Right lobe of liver (tissue), 6 donors: ENCODE data around the gene PPP1R1B. TPM values are rescaled to one million over a fixed set of nuclear protein-coding genes. Genes with fewer than 3 reads are reported as not detected.

Experiments
- ATAC-seq, 4 donors: fragments of 200-7000 bp; cut with Tn5 transposase; one replicate each; pipeline ENCODE4 v1.9.1; 2020; ENCODE audit warnings: mild to moderate bottlenecking in 4 of 4, moderate library complexity in 4 of 4
- DNase-seq, 3 donors: peaks; one replicate each; pipeline ENCODE4 v3.0.0-alpha.2; 2020
- H3K27ac ChIP-seq, 3 donors: fragments of 200-600 bp; one replicate each; pipeline ENCODE4 v1.8.0; 2022
- H3K27me3 ChIP-seq, 2 donors: fragments of 200-600 bp; one replicate each; pipeline ENCODE4 v1.8.0; 2022
- H3K36me3 ChIP-seq, 4 donors: fragments of 200-600 bp; sonication (generic) in 1 of 4; one replicate each; pipeline versions ENCODE4 v1.5.1 to v1.8.0; 2017 to 2022; ENCODE audit warnings: control low read depth in 1 of 4
- H3K4me1 ChIP-seq, 4 donors: fragments of 200-600 bp; sonication (generic) in 1 of 4; one replicate each; pipeline versions ENCODE4 v1.5.1 to v1.8.0; 2017 to 2022; ENCODE audit warnings: control low read depth in 1 of 4
- H3K4me3 ChIP-seq, 3 donors: fragments of 200-600 bp; one replicate each; pipeline ENCODE4 v1.8.0; 2022
- H3K9me3 ChIP-seq, 4 donors: fragments of 200-600 bp; sonication (generic) in 1 of 4; one replicate each; pipeline versions ENCODE4 v1.5.1 to v1.8.0; 2017 to 2022; ENCODE audit warnings: control low read depth in 1 of 4
- CTCF ChIP-seq, 4 donors: fragments of 200-600 bp in 3 of 4; fragments of 450-650 bp in 1 of 4; IDR thresholded peaks; one replicate each; pipeline versions ENCODE4 v1.5.1 to v1.8.0; 2016 to 2022; ENCODE audit warnings: antibody characterized with exemption in 4 of 4, mild to moderate bottlenecking in 2 of 4
- POLR2A ChIP-seq: fragments of 450-650 bp; IDR thresholded peaks from one replicate; pipeline ENCODE4 v1.6.1; 2017; ENCODE audit warnings: antibody characterized with exemption, mild to moderate bottlenecking
- WGBS: methylation state at CpG from one replicate; pipeline ENCODE4 v1.1.6; 2018; ENCODE audit warnings: low coverage, low lambda C conversion rate; ENCODE audit not compliant: insufficient coverage; ENCODE audit errors: missing lambda C conversion rate; 5-methylcytosine and 5-hydroxymethylcytosine counted together
- intact Hi-C, 2 donors: fragments of 100-400 bp; cut with DNase I; formaldehyde crosslinking; loops; one replicate each; pipeline versions ENCODE4 v1.11.2 to v1.14.1; 2022
- total RNA-seq, 6 experiments: library from RNA; depleted of rRNA in 2 of 6; stranded (reverse); fragments of >200 nt in 2 of 6; fragmentation: NEBNext Ultra II Directional in 3 of 6; extraction: Animal tissue kit (Norgen Biotek cat#: 25700) in 3 of 6; gene quantifications; one replicate each; pipeline versions ENCODE4 v1.1.0 to v1.2.4, GENCODE V29; 2016 to 2023
- donor health status: DM: no; HTN: yes; CAD: no.
- donor health status: DM: no; HTN: no; CAD: no.
- donor health status: DM: no; HTN: no; CAD: no.
- donor health status: DM: no; HTN: yes; CAD: no.
- donor health status: DM: no; HTN: yes; CAD: no.

PPP1R1B gene
- total RNA-seq, 6 experiments from 2014 or later: 0.46 TPM; not detected in 5

- H3K4me1 ChIP-seq: no peaks in the 10 kb centered on the region
- H3K36me3 ChIP-seq: no peaks in the 10 kb centered on the region
- no peak overlapping the region for H3K4me3 ChIP-seq
- no peak overlapping the region for H3K27ac ChIP-seq
- no peaks in the 10 kb centered on the region for H3K9me3 ChIP-seq
- ATAC-seq (no peak), DNase-seq (no peak)
- intact Hi-C loops: no loop called here
- H3K27me3 ChIP-seq: no peaks in the 10 kb centered on the region
- no peak for TF ChIP-seq POLR2A
- TF ChIP-seq CTCF (IDR thresholded peaks at IDR 0.05): no peak
- WGBS: 71% methylated on average over 1 of the region's 2 CpGs
Measured at GRCh38 chr17:39593371-39593770, 33.4 kb upstream of the PPP1R1B start.

- Histone ChIP-seq H3K27ac (no peak overlapping the region), H3K4me3 (no peak overlapping the region), H3K27me3 (peaks cover 0 to 15% of the 10 kb centered on the region in 2 donors), H3K9me3 (no peaks in the 10 kb centered on the region), H3K36me3 (no peaks in the 10 kb centered on the region), H3K4me1 (peaks cover 0 to 9% (median 0%) of the 10 kb centered on the region in 4 donors)
- 39% methylated on average over 4 of the region's 4 CpGs for WGBS
- no peak for TF ChIP-seq POLR2A
- no peak for TF ChIP-seq CTCF (IDR thresholded peaks at IDR 0.05)
- ATAC-seq: no peak
- no peak for DNase-seq
- intact Hi-C loops: no loop called here
Measured at GRCh38 chr17:39595294-39595693, 31.5 kb upstream of the PPP1R1B start.

GRCh38 chr17:39595928-39596510, 30.7 kb upstream of the PPP1R1B start:
- no peak for TF ChIP-seq CTCF (IDR thresholded peaks at IDR 0.05)
- no peak for TF ChIP-seq POLR2A
- DNase-seq (no peak), ATAC-seq (no peak)
- intact Hi-C loops: no loop called here
- no peak overlapping the region for H3K4me3 ChIP-seq
- no peak overlapping the region for H3K27ac ChIP-seq
- 21% methylated on average over 10 of the region's 11 CpGs for WGBS
- peaks cover 0 to 9% (median 0%) of the 10 kb centered on the region in 4 donors for H3K4me1 ChIP-seq
- H3K36me3 ChIP-seq: no peaks in the 10 kb centered on the region
- H3K27me3 ChIP-seq: peaks cover 0 to 15% of the 10 kb centered on the region in 2 donors
- H3K9me3 ChIP-seq: no peaks in the 10 kb centered on the region

- DNase-seq (no peak), ATAC-seq (no peak)
- no peak overlapping the region for H3K4me3 ChIP-seq
- WGBS: 3% methylated on average over 26 of the region's 47 CpGs
- H3K9me3 ChIP-seq: no peaks in the 10 kb centered on the region
- TF ChIP-seq CTCF (IDR thresholded peaks at IDR 0.05) (no peak), POLR2A (no peak)
- H3K27ac ChIP-seq: no peak overlapping the region
- intact Hi-C loops: no loop called here
- H3K4me1 ChIP-seq: peaks cover 0 to 9% (median 0%) of the 10 kb centered on the region in 4 donors
- H3K36me3 ChIP-seq: no peaks in the 10 kb centered on the region
- H3K27me3 ChIP-seq: peaks cover 0 to 15% of the 10 kb centered on the region in 2 donors
Measured at GRCh38 chr17:39596543-39597267, 30.0 kb upstream of the PPP1R1B start.
